IMR-90 (cell line): ENCODE measurements around the gene INO80. TPM values are rescaled to one million over a fixed set of nuclear protein-coding genes. Genes with fewer than 3 reads are reported as not detected.

Experiments used
- ATAC-seq: fragments of 200-7000 bp; cut with Tn5 transposase; 2 replicates; pipeline ENCODE4 v1.9.1; 2020; ENCODE audit warnings: low read depth, mild to moderate bottlenecking, moderate library complexity
- BruUV-seq: library from RNA; stranded (reverse); fragments of 400-500 nt; replicated peaks from 2 replicates; lab custom pipeline; 2021; lab: Mats Ljungman, UMichigan
- CTCF ChIA-PET: fragments of 300-600 bp; formaldehyde crosslinking; extraction: SDS; loops from one replicate; lab custom pipeline; 2021; ENCODE audit warnings: antibody characterized with exemption; lab: Yijun Ruan, JAX
- POLR2A ChIA-PET: fragments of 300-600 bp; sonication (Branson Sonifier 250); formaldehyde crosslinking; loops from one replicate; lab custom pipeline; 2022; ENCODE audit warnings: antibody characterized with exemption; ENCODE audit not compliant: unreplicated experiment; lab: Charles Lee
- DNase-seq: peaks from one replicate; pipeline ENCODE4 v3.0.0; 2013
- H2AFZ ChIP-seq: replicated peaks from 2 replicates; pipeline ENCODE3; 2013; ENCODE audit warnings: low read length, mild to moderate bottlenecking; ENCODE audit not compliant: poor library complexity
- H2AK5ac ChIP-seq: 2 replicates; pipeline ENCODE4 v1.6.1; 2013; ENCODE audit warnings: low read depth, low read length, inconsistent platforms
- H2AK9ac ChIP-seq: replicated peaks from 2 replicates; pipeline ENCODE3; 2013; ENCODE audit warnings: mild to moderate bottlenecking, low read depth, low read length, moderate library complexity; ENCODE audit not compliant: poor library complexity
- H2BK120ac ChIP-seq: 2 replicates; pipeline ENCODE4 v1.6.1; 2013; ENCODE audit warnings: low read depth, low read length, inconsistent platforms
- H2BK15ac ChIP-seq: 3 replicates; pipeline ENCODE4 v1.6.1; 2013; ENCODE audit warnings: low read depth, low read length, inconsistent platforms
- H2BK20ac ChIP-seq: 2 replicates; pipeline ENCODE4 v1.6.1; 2013; ENCODE audit warnings: low read depth, mild to moderate bottlenecking, inconsistent platforms, low read length, moderate library complexity
- H2BK5ac ChIP-seq: 2 replicates; pipeline ENCODE4 v1.6.1; 2013; ENCODE audit warnings: mild to moderate bottlenecking, low read depth, low read length, inconsistent platforms; ENCODE audit not compliant: poor library complexity, severe bottlenecking
- H3K14ac ChIP-seq: replicated peaks from 2 replicates; pipeline ENCODE4 v1.6.1; 2013; ENCODE audit warnings: low read depth, low read length, inconsistent platforms
- H3K18ac ChIP-seq: 2 replicates; pipeline ENCODE4 v1.6.1; 2013; ENCODE audit warnings: low read depth, low read length, control low read depth
- H3K23ac ChIP-seq: 2 replicates; pipeline ENCODE4 v1.6.1; 2013; ENCODE audit warnings: low read depth, low read length, inconsistent platforms
- H3K27ac ChIP-seq: 2 replicates; pipeline ENCODE4 v1.5.1; 2013; ENCODE audit warnings: mild to moderate bottlenecking, control low read depth, low read length; ENCODE audit not compliant: insufficient read depth
- H3K27me3 ChIP-seq: 2 replicates; pipeline ENCODE4 v1.6.1; 2013; ENCODE audit warnings: low read length; ENCODE audit not compliant: control insufficient read depth, insufficient read depth
- H3K36me3 ChIP-seq: 2 replicates; pipeline ENCODE4 v1.6.1; 2013; ENCODE audit warnings: low read length, mixed read lengths; ENCODE audit not compliant: control insufficient read depth, insufficient read depth
- H3K4ac ChIP-seq: 2 replicates; pipeline ENCODE4 v1.6.1; 2013; ENCODE audit warnings: low read depth, low read length, inconsistent platforms
- H3K4me1 ChIP-seq: 2 replicates; pipeline ENCODE4 v1.6.1; 2013; ENCODE audit warnings: low read length, mixed read lengths; ENCODE audit not compliant: control insufficient read depth, insufficient read depth
- H3K4me2 ChIP-seq: 2 replicates; pipeline ENCODE4 v1.6.1; 2013; ENCODE audit warnings: low read depth, mild to moderate bottlenecking, control low read depth, low read length, moderate library complexity
- H3K4me3 ChIP-seq: 2 replicates; pipeline ENCODE4 v1.5.1; 2013; ENCODE audit warnings: low read depth, mild to moderate bottlenecking, control low read depth, low read length, moderate library complexity; ENCODE audit not compliant: insufficient read depth
- H3K56ac ChIP-seq: 2 replicates; pipeline ENCODE4 v1.6.1; 2013; ENCODE audit warnings: low read length, inconsistent platforms; ENCODE audit not compliant: insufficient read depth; ENCODE audit errors: extremely low read depth
- H3K79me1 ChIP-seq, 2 experiments: 2 replicates each; pipeline ENCODE4 v1.6.1; 2013; ENCODE audit warnings: low read length in 2 of 2, inconsistent platforms in 1 of 2, low read depth in 1 of 2
- H3K9ac ChIP-seq: 2 replicates; pipeline ENCODE4 v1.6.1; 2013; ENCODE audit warnings: low read depth, low read length, control low read depth
- H3K9me1 ChIP-seq: 2 replicates; pipeline ENCODE4 v1.6.1; 2013; ENCODE audit warnings: low read length, inconsistent platforms; ENCODE audit not compliant: insufficient read depth
- H3K9me3 ChIP-seq: 2 replicates; pipeline ENCODE4 v1.6.1; 2013; ENCODE audit warnings: low read length; ENCODE audit not compliant: control insufficient read depth, insufficient read depth
- H4K20me1 ChIP-seq: 2 replicates; pipeline ENCODE4 v1.6.1; 2013; ENCODE audit warnings: low read length, inconsistent platforms; ENCODE audit not compliant: insufficient read depth
- H4K5ac ChIP-seq: 2 replicates; pipeline ENCODE4 v1.6.1; 2013; ENCODE audit warnings: mild to moderate bottlenecking, low read depth, low read length, control low read depth
- H4K8ac ChIP-seq, 2 experiments: 2 replicates each; pipeline ENCODE4 v1.6.1; 2013; ENCODE audit warnings: low read depth in 2 of 2, low read length in 2 of 2, control low read depth in 1 of 2, inconsistent platforms in 1 of 2
- H4K91ac ChIP-seq: 2 replicates; pipeline ENCODE4 v1.6.1; 2013; ENCODE audit warnings: low read depth, low read length, inconsistent platforms; ENCODE audit not compliant: insufficient read depth
- CEBPB ChIP-seq: IDR thresholded peaks from 2 replicates; pipeline ENCODE4 v1.6.1; 2012; ENCODE audit warnings: low read depth, low read length, improper control_type of control experiment
- POLR2A ChIP-seq: IDR thresholded peaks from 2 replicates; pipeline ENCODE4 v1.6.1; 2012; ENCODE audit warnings: mild to moderate bottlenecking, low read depth, low read length
- RCOR1 ChIP-seq: IDR thresholded peaks from 2 replicates; pipeline ENCODE4 v1.6.1; 2012; ENCODE audit warnings: mild to moderate bottlenecking, low read length, improper control_type of control experiment; ENCODE audit not compliant: insufficient replicate concordance
- RFX5 ChIP-seq: IDR thresholded peaks from 2 replicates; pipeline ENCODE4 v1.8.0; 2012; ENCODE audit warnings: low read depth, mild to moderate bottlenecking, low read length, moderate library complexity
- SMC3 ChIP-seq: fragments of 150-350 bp; IDR thresholded peaks from 2 replicates; pipeline ENCODE4 v1.6.1; 2016; ENCODE audit warnings: low read depth, mild to moderate bottlenecking, antibody characterized with exemption, low read length, moderate library complexity
- WGBS, 2 experiments: methylation state at CpG; one replicate each; pipeline versions ENCODE4 v1.1.5 to v1.1.7; 2013; ENCODE audit warnings: missing lambda C conversion rate in 2 of 2; ENCODE audit not compliant: insufficient read length in 1 of 2; ENCODE audit errors: extremely low coverage in 2 of 2; 5-methylcytosine and 5-hydroxymethylcytosine counted together
- dilution Hi-C: fragments of 300-500 bp; cut with HindIII; formaldehyde crosslinking; loops from one replicate; pipeline ENCODE4 v1.14.3; 2018; ENCODE audit warnings: low sequenced_read_pairs; ENCODE audit not compliant: unreplicated experiment
- in situ Hi-C: fragments of 300-500 bp; cut with MboI; formaldehyde crosslinking; loops from 3 replicates; pipeline ENCODE4 v1.14.3; 2019; ENCODE audit warnings: low sequenced_read_pairs, inconsistent platforms, mixed read lengths
- intact Hi-C: fragments of 100-400 bp; cut with micrococcal nuclease; formaldehyde crosslinking; loops from 2 replicates; pipeline ENCODE4 v1.10.0; 2022
- polyA plus RNA-seq, 3 experiments: library from polyadenylated mRNA; depleted of rRNA; stranded (reverse); fragments of >200 nt; gene quantifications; 2 replicates each; pipeline ENCODE4 v1.2.3, GENCODE V29; 2012; ENCODE audit warnings: low replicate concordance in 1 of 3
- total RNA-seq: library from RNA; depleted of rRNA; stranded (reverse); fragments of >200 nt; gene quantifications from 2 replicates; pipeline ENCODE4 v1.2.3, GENCODE V29; 2012
- TF ChIP-seq, protein P1 (sequence below): fragments of 150-350 bp; IDR thresholded peaks from 2 replicates; pipeline ENCODE4 v1.6.1; 2017; ENCODE audit warnings: mild to moderate bottlenecking, antibody characterized with exemption, low read length, low read depth
- TF ChIP-seq, protein P2 (sequence below): conservative IDR thresholded peaks from 2 replicates; pipeline ENCODE4 v1.5.1; 2012; ENCODE audit warnings: mild to moderate bottlenecking, low read depth, low read length, improper control_type of control experiment

Gene INO80
- total and polyA plus RNA-seq, 2 of the 4 experiments (the other 2 are of a cell fraction): 6.0 to 13.3 TPM

DNA sequence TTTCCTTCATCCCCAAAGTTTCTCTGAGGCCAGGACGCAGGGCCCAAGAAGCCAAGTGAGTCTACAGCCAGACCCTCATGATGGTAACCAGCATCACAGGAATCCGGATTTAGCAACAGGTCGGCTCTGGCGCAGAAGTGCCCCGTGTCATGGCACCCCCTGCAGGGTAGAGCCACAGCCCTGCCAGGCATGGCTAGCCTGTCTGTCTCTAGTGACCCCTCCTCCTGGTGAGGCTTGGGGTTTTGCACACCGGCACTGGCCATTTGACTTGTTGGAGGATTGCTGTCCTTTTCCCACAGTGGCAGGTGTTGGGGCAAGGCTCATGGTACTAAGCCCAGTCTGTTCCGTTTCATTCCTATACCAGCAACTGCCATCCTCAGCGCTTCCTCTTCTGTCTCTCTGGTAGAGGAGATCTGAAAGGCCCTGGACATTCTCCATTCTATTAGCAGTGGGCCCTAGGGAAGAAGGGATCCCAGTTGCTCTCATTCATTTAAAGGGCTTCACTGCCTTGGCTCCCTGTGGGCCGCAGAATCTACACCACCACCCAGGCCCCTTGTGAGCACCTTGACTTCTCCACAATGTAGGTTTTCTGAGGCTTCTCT lies 172.2 kb downstream of the INO80 start:
- in situ Hi-C loops: loop anchor here (5.0 kb wide), 1 partner anchor 78 kb away; no protein-coding TSS in a partner anchor
- 88% methylated on average over 1 of the region's 9 CpGs; no CpG with 5 or more reads in 1 of the 2 experiments for WGBS, 2 experiments
- Histone ChIP-seq H3K4me2 (no peak overlapping the region), H2BK120ac (no peak overlapping the region), H3K4me3 (no peak overlapping the region), H2BK15ac (0 out of 3 replicates have a peak overlapping the region, but pooled peaks have one; percentile 10), H2AK9ac (no peak overlapping the region), H3K9ac (no peak overlapping the region), H2BK5ac (no peak overlapping the region), H3K9me1 (peaks cover 12% of the 10 kb centered on the region), H2BK20ac (no peak overlapping the region), H3K18ac (no peak overlapping the region), H2AK5ac (peak overlapping the region; percentile 60), H3K4ac (0 out of 2 replicates have a peak overlapping the region, but pooled peaks have one; percentile 11), H3K14ac (no peak overlapping the region), H3K4me1 (peaks cover 13% of the 10 kb centered on the region), H3K9me3 (no peaks in the 10 kb centered on the region), H4K8ac (no peak overlapping the region; a peak in 1 of 4 replicates), H3K27me3 (no peaks in the 10 kb centered on the region), H4K20me1 (no peaks in the 10 kb centered on the region), H4K5ac (no peak overlapping the region), H3K36me3 (no peaks in the 10 kb centered on the region), H3K79me1 (peaks cover 14 to 16% of the 10 kb centered on the region in 2 experiments; a peak in 3 of 4 replicates), H3K56ac (no peak overlapping the region), H3K27ac (no peak overlapping the region), H3K23ac (no peak overlapping the region), H2AFZ (no peak overlapping the region), H4K91ac (no peak overlapping the region)
- DNase-seq (no peak), ATAC-seq (no peak)
- BruUV-seq: no TSS peak
- intact Hi-C loops: loop anchor here (5.0 kb wide), 1 partner anchor 78 kb away; no protein-coding TSS in a partner anchor
- TF ChIP-seq RFX5: no peak
- TF ChIP-seq RCOR1: no peak
- TF ChIP-seq SMC3: no peak
- TF ChIP-seq, protein P1, sequence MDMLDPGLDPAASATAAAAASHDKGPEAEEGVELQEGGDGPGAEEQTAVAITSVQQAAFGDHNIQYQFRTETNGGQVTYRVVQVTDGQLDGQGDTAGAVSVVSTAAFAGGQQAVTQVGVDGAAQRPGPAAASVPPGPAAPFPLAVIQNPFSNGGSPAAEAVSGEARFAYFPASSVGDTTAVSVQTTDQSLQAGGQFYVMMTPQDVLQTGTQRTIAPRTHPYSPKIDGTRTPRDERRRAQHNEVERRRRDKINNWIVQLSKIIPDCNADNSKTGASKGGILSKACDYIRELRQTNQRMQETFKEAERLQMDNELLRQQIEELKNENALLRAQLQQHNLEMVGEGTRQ: no peak
- TF ChIP-seq POLR2A: no peak
- TF ChIP-seq, protein P2, sequence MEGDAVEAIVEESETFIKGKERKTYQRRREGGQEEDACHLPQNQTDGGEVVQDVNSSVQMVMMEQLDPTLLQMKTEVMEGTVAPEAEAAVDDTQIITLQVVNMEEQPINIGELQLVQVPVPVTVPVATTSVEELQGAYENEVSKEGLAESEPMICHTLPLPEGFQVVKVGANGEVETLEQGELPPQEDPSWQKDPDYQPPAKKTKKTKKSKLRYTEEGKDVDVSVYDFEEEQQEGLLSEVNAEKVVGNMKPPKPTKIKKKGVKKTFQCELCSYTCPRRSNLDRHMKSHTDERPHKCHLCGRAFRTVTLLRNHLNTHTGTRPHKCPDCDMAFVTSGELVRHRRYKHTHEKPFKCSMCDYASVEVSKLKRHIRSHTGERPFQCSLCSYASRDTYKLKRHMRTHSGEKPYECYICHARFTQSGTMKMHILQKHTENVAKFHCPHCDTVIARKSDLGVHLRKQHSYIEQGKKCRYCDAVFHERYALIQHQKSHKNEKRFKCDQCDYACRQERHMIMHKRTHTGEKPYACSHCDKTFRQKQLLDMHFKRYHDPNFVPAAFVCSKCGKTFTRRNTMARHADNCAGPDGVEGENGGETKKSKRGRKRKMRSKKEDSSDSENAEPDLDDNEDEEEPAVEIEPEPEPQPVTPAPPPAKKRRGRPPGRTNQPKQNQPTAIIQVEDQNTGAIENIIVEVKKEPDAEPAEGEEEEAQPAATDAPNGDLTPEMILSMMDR: no peak
- no peak for TF ChIP-seq CEBPB
- CTCF ChIA-PET: interaction anchor here (3.6 kb wide), 1 partner anchor 75 kb away, joined by 39 read pairs; no protein-coding TSS in a partner anchor
- POLR2A ChIA-PET: no interaction called here
- dilution Hi-C loops: no loop called here
